NK-92 (cell line): ENCODE data around the gene TOR1B.
A peak's percentile ranks its signal among the peaks of the same experiment; 100 is the strongest.
"Not testable (repeated sequence)": the region's sequence is repeated elsewhere in the genome, so short reads cannot be mapped to it uniquely, and the experiment has no call there.

Source experiments
- DNase-seq: peaks from one replicate; lab custom pipeline; 2025; ENCODE audit not compliant: unreplicated experiment; lab: John Stamatoyannopoulos, UW

The TOR1B gene

GRCh38 chr9:129802833-129803675 is at the start of gene TOR1B:
TOR1B (plus strand) TSS chr9:129803184; CDS start chr9:129803213, 29 bp downstream.
- peak; percentile 57 for DNase-seq

DNA sequence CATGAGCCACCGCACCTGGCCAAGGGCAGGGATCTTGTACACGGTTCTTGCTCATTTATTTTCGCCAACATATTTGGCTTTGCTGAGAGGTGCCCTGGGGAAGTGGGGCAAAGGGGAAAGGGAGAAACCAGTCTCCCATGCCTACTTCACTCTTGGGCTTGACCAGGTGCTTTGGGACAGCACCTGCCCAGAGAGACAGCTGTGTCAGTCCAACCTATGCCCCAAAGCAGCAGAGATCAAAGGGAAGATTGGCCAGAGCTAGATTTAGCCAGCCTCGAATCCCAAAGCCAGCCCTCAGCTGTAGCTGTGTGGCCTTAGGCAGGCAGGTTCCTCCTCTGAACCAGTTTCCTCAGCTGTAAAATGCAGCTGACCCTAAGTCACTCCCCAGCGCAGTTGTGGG is 47.8 kb upstream of the TOR1B start:
- DNase-seq = no peak

- DNase-seq = no peak
Measured at GRCh38 chr9:129756191-129756590, 46.8 kb upstream of the TOR1B start.

- no peak for DNase-seq
Measured at GRCh38 chr9:129757045-129757444, 45.9 kb upstream of the TOR1B start.

GRCh38 chr9:129759319-129759718 is 43.7 kb upstream of the TOR1B start:
- no peak for DNase-seq

DNA sequence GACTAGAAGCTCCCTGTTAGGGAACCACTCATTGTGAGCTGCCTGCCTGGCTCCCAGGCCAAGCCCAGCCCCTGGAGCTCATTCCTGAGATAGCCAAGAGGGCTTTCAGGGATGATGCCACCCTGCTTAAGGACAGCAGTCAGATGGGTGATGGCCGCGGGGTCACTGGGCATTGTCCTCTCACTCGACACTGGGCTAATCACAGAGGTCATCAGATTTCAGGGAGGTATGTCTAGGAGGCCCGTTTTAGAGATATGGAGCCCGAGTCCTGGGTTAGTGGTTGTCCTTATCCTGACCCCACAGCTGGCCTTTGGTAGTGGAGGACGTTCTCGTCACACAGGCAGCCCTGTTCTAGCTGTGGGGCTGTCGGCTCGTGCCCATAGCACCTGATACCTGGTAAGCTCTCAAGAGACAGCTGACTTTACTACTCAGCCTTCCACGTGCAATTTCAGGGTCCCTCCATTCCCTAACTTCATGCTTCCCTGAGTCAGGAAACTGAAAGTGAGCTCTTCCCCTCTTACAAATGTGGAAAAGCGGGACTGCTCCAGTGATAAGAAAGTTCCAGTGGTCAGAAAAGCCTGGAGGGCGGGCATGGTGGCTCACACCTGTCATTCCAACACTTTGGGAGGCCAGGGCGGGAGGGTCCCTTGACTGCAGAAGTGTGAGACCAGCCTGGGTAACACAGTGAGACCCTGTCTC is 43.0 kb upstream of the TOR1B start:
- DNase-seq = no peak

- not testable (repeated sequence) for DNase-seq
Measured at GRCh38 chr9:129760784-129761183, 42.2 kb upstream of the TOR1B start.

- DNase-seq = no peak
Measured at GRCh38 chr9:129761293-129761900, 41.6 kb upstream of the TOR1B start.

DNA sequence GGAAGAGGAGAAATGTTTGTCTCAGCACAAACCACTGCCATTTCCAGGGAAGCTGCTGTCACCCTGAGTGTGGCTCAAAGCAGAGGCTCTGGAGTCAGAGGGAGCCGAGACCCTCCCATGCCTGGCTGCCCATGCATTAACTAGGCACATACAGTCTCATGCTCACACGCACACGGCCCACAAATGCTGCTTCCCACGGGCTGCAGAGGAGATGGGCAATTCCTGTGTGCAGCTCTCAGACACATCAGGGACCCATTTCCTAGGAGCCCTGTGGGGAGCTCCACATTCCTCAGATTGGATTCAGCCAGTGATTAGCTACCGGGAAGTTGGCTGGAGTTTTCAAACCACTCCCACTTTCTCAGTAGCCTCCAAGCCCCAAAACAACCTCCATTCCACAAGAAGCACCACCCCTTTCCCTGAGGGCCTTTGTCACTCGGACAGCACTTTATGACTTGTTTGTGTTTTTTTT is 41.0 kb upstream of the TOR1B start:
- no peak for DNase-seq

GRCh38 chr9:129762370-129762984 is 40.5 kb upstream of the TOR1B start:
- DNase-seq = not testable (repeated sequence)

GRCh38 chr9:129762985-129763926 is 39.7 kb upstream of the TOR1B start:
- DNase-seq = no peak

DNA sequence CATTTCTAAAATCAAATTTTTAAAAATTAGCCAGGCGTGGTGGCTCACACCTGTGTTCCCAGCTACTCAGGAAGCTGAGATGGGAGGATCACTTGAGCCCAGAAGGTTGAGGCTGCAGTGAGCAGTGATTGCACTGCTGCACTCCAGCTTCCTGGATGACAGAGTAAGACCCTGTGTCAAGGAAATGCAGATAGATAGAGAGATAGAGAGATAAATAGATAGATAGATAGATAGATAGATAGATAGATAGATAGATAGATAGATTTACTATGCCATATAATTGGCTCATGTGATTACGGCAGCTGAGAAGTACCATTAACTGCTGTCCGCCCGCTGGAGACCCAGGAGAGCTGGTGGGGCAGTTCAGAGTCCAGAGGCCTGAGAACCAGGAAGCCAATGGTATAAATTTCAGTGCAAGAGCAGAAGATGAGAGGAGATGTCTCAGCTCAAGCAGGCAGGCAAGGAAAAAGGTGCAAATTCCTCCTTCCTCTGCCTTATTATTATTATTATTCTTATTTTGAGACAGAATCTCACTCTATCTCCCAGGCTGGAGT is 37.1 kb upstream of the TOR1B start:
- DNase-seq = no peak

DNA sequence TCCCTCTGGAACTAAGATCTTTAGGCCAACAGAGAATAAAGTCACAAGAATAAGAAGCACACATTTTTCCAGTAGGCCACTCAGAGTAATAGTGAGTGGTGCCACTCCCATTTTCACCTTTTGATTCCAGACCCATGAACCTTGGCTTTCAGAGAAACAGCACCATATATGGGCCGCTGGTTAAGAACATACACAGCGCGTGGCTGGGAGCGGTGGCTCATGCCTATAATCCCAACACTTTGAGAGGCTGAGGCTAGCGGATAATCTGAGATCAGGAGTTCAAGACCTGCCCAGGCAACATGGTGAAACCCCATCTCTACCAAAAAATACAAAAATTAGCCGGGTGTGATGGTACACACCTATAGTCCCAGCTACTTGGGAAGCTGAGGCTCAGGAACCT is 34.5 kb upstream of the TOR1B start:
- DNase-seq = no peak

DNA sequence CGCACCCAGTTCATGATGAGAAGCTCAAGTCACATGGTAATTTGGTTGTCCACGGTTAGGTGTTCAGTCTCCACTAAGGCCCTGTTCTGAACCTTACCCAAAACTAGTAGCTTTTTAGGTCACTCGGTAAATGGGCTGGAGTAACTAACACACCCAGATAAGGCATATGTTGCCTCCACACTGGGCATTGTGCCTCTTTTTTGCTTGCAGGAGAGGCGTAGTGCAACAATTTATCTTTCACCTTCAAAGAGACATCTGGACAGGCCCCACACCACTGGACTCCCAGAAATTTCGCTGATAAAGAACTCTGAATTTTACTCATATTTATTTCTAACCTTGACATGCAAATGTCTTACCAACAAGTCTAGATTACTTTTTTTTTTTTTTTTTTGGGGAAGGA is 33.3 kb upstream of the TOR1B start:
- no peak for DNase-seq

GRCh38 chr9:129770741-129771140 is 32.2 kb upstream of the TOR1B start:
- DNase-seq = no peak

DNA sequence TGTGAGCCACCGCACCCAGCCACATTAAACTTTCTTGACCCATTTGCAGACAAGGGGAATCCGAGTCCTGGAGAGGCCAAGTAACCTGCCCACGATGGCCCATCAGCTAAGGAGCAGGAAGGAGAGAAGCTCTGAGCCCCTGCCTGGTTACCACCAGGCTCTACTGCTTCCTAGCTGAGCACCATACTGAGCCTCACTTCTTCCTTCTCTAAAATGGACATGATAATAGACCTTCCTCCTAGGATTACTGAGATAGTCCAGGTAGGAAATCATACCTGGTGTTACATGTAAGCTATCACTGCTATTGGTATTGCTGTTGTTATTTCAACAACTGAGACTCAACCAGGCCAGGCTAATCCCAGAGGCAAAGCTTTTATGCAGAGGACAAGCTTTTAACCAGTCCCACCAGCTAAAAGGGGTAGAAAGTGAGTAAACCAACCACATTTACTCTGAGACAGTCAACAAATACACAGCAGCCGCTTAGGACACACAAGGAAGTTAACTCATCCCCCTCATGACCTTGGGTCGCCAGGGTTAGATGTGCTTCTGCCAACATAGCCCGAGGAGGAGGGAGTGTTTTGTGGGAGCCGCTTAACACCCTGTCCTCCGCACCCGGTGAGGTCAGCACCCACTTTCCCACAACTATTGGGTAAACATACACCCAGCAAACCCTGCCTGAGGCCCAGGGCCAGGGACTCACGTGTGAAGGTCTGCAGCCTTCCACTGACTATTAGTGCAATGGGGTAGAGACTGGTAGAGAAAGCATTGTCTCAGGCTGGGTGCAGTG is 29.5 kb upstream of the TOR1B start:
- no peak for DNase-seq

- no peak for DNase-seq
Measured at GRCh38 chr9:129774791-129775447, 28.1 kb upstream of the TOR1B start.

- no peak for DNase-seq
Measured at GRCh38 chr9:129775448-129775798, 27.6 kb upstream of the TOR1B start.

GRCh38 chr9:129776096-129776495 is 26.9 kb upstream of the TOR1B start:
- not testable (repeated sequence) for DNase-seq
